Measurements from ENCODE around the gene GLDC.

- TF ChIP-seq SIN3A (IDR thresholded peaks at IDR 0.05; ENCODE audit: borderline replicate concordance, insufficient read depth, low read length), result no peak
- TF ChIP-seq REST (IDR thresholded peaks at IDR 0.05; ENCODE audit: insufficient read depth in 1 of 2, low read depth in 2 of 2, low read length in 2 of 2), result no peak
- TF ChIP-seq POLR2AphosphoS5 (IDR thresholded peaks at IDR 0.05; ENCODE audit: low read depth, low read length), result no peak
- TF ChIP-seq TAF1 (IDR thresholded peaks at IDR 0.05; ENCODE audit: borderline replicate concordance, insufficient read depth, low read length), result no peak
These were observed 36.5 kb upstream of the GLDC start for GRCh38 chr9:6681957-6682501.
